GM12878 (cell line): ENCODE results near the gene KLHL3. TPM values are rescaled to one million over a fixed set of nuclear protein-coding genes. Genes with fewer than 3 reads are reported as not detected.

ENCODE experiments used
- ATAC-seq: fragments of 200-7000 bp; cut with Tn5 transposase; 3 replicates; pipeline ENCODE4 v1.9.1; 2020; ENCODE audit warnings: mild to moderate bottlenecking, moderate library complexity
- BruUV-seq: library from RNA; stranded (reverse); fragments of 400-500 nt; replicated peaks from 2 replicates; lab custom pipeline; 2021; lab: Mats Ljungman, UMichigan
- CTCF ChIA-PET: fragments of 300-600 bp; sonication (Branson Sonifier 250); formaldehyde crosslinking; extraction: SDS; loops from one replicate; lab custom pipeline; 2021; ENCODE audit warnings: inconsistent platforms; lab: Yijun Ruan, JAX
- POLR2A ChIA-PET: fragments of 350-600 bp; formaldehyde crosslinking; extraction: SDS; loops from one replicate; lab custom pipeline; 2021; ENCODE audit warnings: inconsistent platforms; lab: Charles Lee
- RAD21 ChIA-PET: fragments of 300-600 bp; sonication (Branson Sonifier 250); formaldehyde crosslinking; loops from one replicate; lab custom pipeline; 2023; ENCODE audit warnings: antibody characterized with exemption; ENCODE audit not compliant: unreplicated experiment; lab: Charles Lee
- SMC1A ChIA-PET: fragments of 300-600 bp; sonication (Branson Sonifier 250); formaldehyde crosslinking; loops from one replicate; lab custom pipeline; 2023; ENCODE audit not compliant: unreplicated experiment, uncharacterized antibody; lab: Charles Lee
- DNase-seq: peaks from one replicate; pipeline ENCODE4 v3.0.0-alpha.2; 2011; ENCODE audit warnings: low read depth, low spot score
- FAIRE-seq: peaks from 3 replicates; lab custom pipeline; 2011; peaks lifted over from hg19 to GRCh38; lab: Jason Lieb, UNC
- H2AFZ ChIP-seq: 2 replicates; pipeline ENCODE4 v1.6.0; 2011; ENCODE audit warnings: low read depth, low read length, control low read depth; ENCODE audit not compliant: control insufficient read depth
- H3K27ac ChIP-seq: 2 replicates; pipeline ENCODE4 v1.5.1; 2011; ENCODE audit warnings: control low read depth; ENCODE audit not compliant: control insufficient read depth, insufficient read depth
- H3K27me3 ChIP-seq, 2 experiments: replicated peaks in 1 of 2; 2 replicates each; pipeline versions ENCODE4 v1.6.0 to v1.6.1; 2011; ENCODE audit warnings: low read length in 1 of 2; ENCODE audit not compliant: control insufficient read depth in 2 of 2, insufficient read depth in 2 of 2
- H3K36me3 ChIP-seq, 2 experiments: 2 replicates each; pipeline ENCODE4 v1.5.1; 2011; ENCODE audit warnings: low read length in 1 of 2; ENCODE audit not compliant: control insufficient read depth in 2 of 2, insufficient read depth in 2 of 2
- H3K4me1 ChIP-seq: 2 replicates; pipeline ENCODE4 v1.6.1; 2011; ENCODE audit warnings: mild to moderate bottlenecking, low read length, moderate library complexity, mixed read lengths; ENCODE audit not compliant: control insufficient read depth, insufficient read depth
- H3K4me2 ChIP-seq: 2 replicates; pipeline ENCODE4 v1.6.0; 2011; ENCODE audit warnings: control low read depth; ENCODE audit not compliant: control insufficient read depth, insufficient read depth
- H3K4me3 ChIP-seq: fragments of 200-600 bp; sonication (generic); 2 replicates; pipeline ENCODE4 v1.5.1; 2016
- H3K79me2 ChIP-seq: 2 replicates; pipeline ENCODE4 v1.6.0; 2011; ENCODE audit warnings: low read length; ENCODE audit not compliant: control insufficient read depth, insufficient read depth
- H3K9ac ChIP-seq: 2 replicates; pipeline ENCODE4 v1.8.0; 2011; ENCODE audit warnings: low read length, control low read depth, mixed read lengths; ENCODE audit not compliant: control insufficient read depth, insufficient read depth
- H3K9me3 ChIP-seq: replicated peaks from 3 replicates; pipeline ENCODE4 v1.5.1; 2011; ENCODE audit warnings: mild to moderate bottlenecking, low read length; ENCODE audit not compliant: control insufficient read depth, insufficient read depth
- H4K20me1 ChIP-seq: 2 replicates; pipeline ENCODE4 v1.6.0; 2011; ENCODE audit not compliant: control insufficient read depth, insufficient read depth
- CBFB ChIP-seq: IDR thresholded peaks from 2 replicates; pipeline ENCODE4 v1.6.1; 2016; ENCODE audit warnings: antibody characterized with exemption, low read depth
- CREM ChIP-seq: IDR thresholded peaks from 2 replicates; pipeline ENCODE4 v1.6.1; 2014; ENCODE audit warnings: antibody characterized with exemption, low read depth
- HDGF ChIP-seq: fragments of 450-650 bp; IDR thresholded peaks from 2 replicates; pipeline ENCODE4 v1.6.1; 2016; ENCODE audit warnings: antibody characterized with exemption
- IKZF1 ChIP-seq: fragments of 450-650 bp; conservative IDR thresholded peaks from 2 replicates; pipeline ENCODE4 v1.6.1; 2017; ENCODE audit warnings: antibody characterized with exemption, mild to moderate bottlenecking
- NBN ChIP-seq: fragments of 450-650 bp; IDR thresholded peaks from 2 replicates; pipeline ENCODE4 v1.6.1; 2016
- NFXL1 ChIP-seq: fragments of 450-650 bp; IDR thresholded peaks from 2 replicates; pipeline ENCODE4 v1.6.1; 2017; ENCODE audit warnings: antibody characterized with exemption, mild to moderate bottlenecking, borderline replicate concordance
- NR2C1 ChIP-seq: fragments of 450-650 bp; IDR thresholded peaks from 2 replicates; pipeline ENCODE4 v1.6.1; 2017; ENCODE audit warnings: antibody characterized with exemption, mild to moderate bottlenecking, moderate library complexity
- RELB ChIP-seq: fragments of 450-650 bp; IDR thresholded peaks from 2 replicates; pipeline ENCODE4 v1.6.1; 2017; ENCODE audit warnings: low read depth, mild to moderate bottlenecking, moderate library complexity
- RUNX3 ChIP-seq: IDR thresholded peaks from 2 replicates; pipeline ENCODE4 v1.6.1; 2012; ENCODE audit warnings: low read length, inconsistent platforms
- SIN3A ChIP-seq: IDR thresholded peaks from 2 replicates; pipeline ENCODE4 v1.6.1; 2012; ENCODE audit warnings: low read depth, low read length, improper control_type of control experiment
- TBL1XR1 ChIP-seq: IDR thresholded peaks from 2 replicates; pipeline ENCODE4 v1.6.1; 2012; ENCODE audit warnings: low read depth, low read length, improper control_type of control experiment
- ZBED1 ChIP-seq: IDR thresholded peaks from 2 replicates; pipeline ENCODE4 v1.6.1; 2016; ENCODE audit warnings: borderline replicate concordance
- WGBS: methylation state at CpG from one replicate; pipeline ENCODE4 v1.1.6; 2016; ENCODE audit warnings: low lambda C conversion rate; ENCODE audit not compliant: insufficient replicate concordance, insufficient coverage; ENCODE audit errors: missing lambda C conversion rate; 5-methylcytosine and 5-hydroxymethylcytosine counted together
- in situ Hi-C: fragments of 300-500 bp; cut with MboI; formaldehyde crosslinking; loops from 9 replicates; pipeline ENCODE4 v1.14.3; 2018; ENCODE audit warnings: mixed read lengths
- intact Hi-C: fragments of 100-400 bp; cut with micrococcal nuclease; formaldehyde crosslinking; loops from one replicate; pipeline ENCODE4 v1.14.2; 2022; ENCODE audit not compliant: unreplicated experiment
- polyA plus RNA-seq, 11 experiments: library from polyadenylated mRNA; depleted of rRNA in 4 of 11; unstranded in 6 of 11; stranded (reverse) in 5 of 11; fragments of >200 nt; fragmentation: Nextera tagmentation in 4 of 11; fragmentation: Illumina TruSeq in 1 of 11; extraction: Ambion mirVana in 4 of 11; extraction: Trizol in 1 of 11; gene quantifications; 1 replicate in 1 of 11; 2 replicates in 10 of 11; pipeline versions ENCODE4 v1.2.1 to v1.2.3, GENCODE V29; 2011 to 2016; ENCODE audit warnings: inconsistent platforms in 2 of 11, missing spikeins in 2 of 11, low read depth in 1 of 11
- total RNA-seq, 4 experiments: library from RNA; depleted of rRNA in 3 of 4; stranded (reverse); fragments of >200 nt in 3 of 4; fragmentation: Illumina TruSeq in 1 of 4; extraction: Trizol in 1 of 4; gene quantifications; 2 replicates each; pipeline versions ENCODE4 v1.2.1 to v1.2.3, GENCODE V29; 2013 to 2021

The KLHL3 gene
- total and polyA plus RNA-seq, 10 of the 15 experiments (the other 5 are each of a cell fraction or from before 2014, with no cell fraction given), result 1.7 to 11.7 (median 5.6) TPM

GRCh38 chr5:137631453-137631852 lies 104.4 kb downstream of the KLHL3 start:
- RAD21 ChIA-PET, result interaction anchor here (3.1 to 7.5 kb wide), 2 partner anchors 29 to 111 kb away, joined by 18 to 101 read pairs; no protein-coding TSS in a partner anchor
- Histone ChIP-seq H3K36me3 (no peaks in the 10 kb centered on the region; a peak in 1 of 4 replicates), H3K9ac (no peak overlapping the region), H3K27me3 (no peaks in the 10 kb centered on the region), H3K4me3 (no peak overlapping the region), H3K79me2 (no peaks in the 10 kb centered on the region), H3K4me1 (no peaks in the 10 kb centered on the region)
- WGBS, result 50% methylated on average over 2 of the region's 2 CpGs
- BruUV-seq, result no TSS peak
- no peak for DNase-seq
- CTCF ChIA-PET, result interaction anchor here (0.6 to 10.5 kb wide), 8 partner anchors 10 to 111 kb away, joined by 3 to 195 read pairs (median 4); partner anchors contain the start of gene KLHL3
- intact Hi-C loops, result no loop called here
- TF ChIP-seq HDGF (no peak), TBL1XR1 (no peak), RUNX3 (no peak), NR2C1 (no peak), CREM (no peak), SIN3A (no peak), ZBED1 (no peak), NFXL1 (no peak), CBFB (no peak), NBN (no peak), IKZF1 (no peak), RELB (no peak)
- TF ChIP-seq, all 136 proteins: peak for 0
- in situ Hi-C loops, result loop anchor here (10.0 kb wide), 1 partner anchor 433 kb away; no protein-coding TSS in a partner anchor
- Histone ChIP-seq H3K4me2 (no peak overlapping the region), H2AFZ (no peak overlapping the region), H3K27ac (no peak overlapping the region), H3K9me3 (no peaks in the 10 kb centered on the region), H4K20me1 (no peaks in the 10 kb centered on the region)
- ATAC-seq, result no peak
- ChIA-PET POLR2A (no interaction called here), SMC1A (interaction anchor here (0.7 to 10.8 kb wide), 8 partner anchors 9 to 461 kb away, joined by 3 to 106 read pairs (median 4); partner anchors contain the start of gene KLHL3)
- no peak for FAIRE-seq
